Right ventricle myocardium inferior (tissue), 1 donor: ENCODE results near the gene KIF25. TPM values are rescaled to one million over a fixed set of nuclear protein-coding genes. Genes with fewer than 3 reads are reported as not detected.

ENCODE experiments used
- ATAC-seq: fragments of 200-7000 bp; cut with Tn5 transposase; one replicate; pipeline ENCODE4 v1.9.1; 2020; ENCODE audit warnings: mild to moderate bottlenecking, moderate library complexity
- DNase-seq: peaks from one replicate; pipeline ENCODE4 v3.0.0; 2021; ENCODE audit errors: missing footprints
- intact Hi-C: fragments of 100-400 bp; cut with DNase I; formaldehyde crosslinking; loops from one replicate; pipeline ENCODE4 v1.11.0; 2022
- total RNA-seq: library from RNA; stranded (reverse); fragmentation: NEBNext Ultra II Directional; extraction: Animal tissue kit (Norgen Biotek cat#: 25700); gene quantifications from one replicate; pipeline ENCODE4 v1.2.1, GENCODE V29; 2021
- donor health status: DM: no; HTN: yes; CAD: no; lungs with severe emphysema.

Gene KIF25
- total RNA-seq, 1 donor from 2014 or later = not detected

DNA sequence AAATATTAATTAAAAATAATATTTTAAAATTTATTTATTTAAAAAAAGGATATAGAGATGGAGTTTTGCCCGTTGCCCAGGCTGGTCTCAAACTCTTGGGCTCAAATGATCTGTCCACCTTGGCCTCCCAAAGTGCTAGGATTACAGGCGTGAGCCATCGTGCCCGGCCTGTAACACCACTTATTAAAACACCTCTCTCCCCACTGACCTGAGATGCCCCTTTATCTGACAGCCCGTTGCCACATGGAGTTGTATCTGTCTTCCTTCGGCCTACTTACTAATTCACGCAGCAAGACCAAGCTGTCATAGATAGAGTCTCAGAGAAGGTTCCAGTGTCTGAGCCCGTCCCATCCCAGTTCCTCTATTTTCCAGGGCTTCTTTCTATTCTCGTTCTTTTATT, 30.7 kb downstream of the KIF25 start:
- intact Hi-C loops = no loop called here
- DNase-seq = no peak
- ATAC-seq = no peak

DNA sequence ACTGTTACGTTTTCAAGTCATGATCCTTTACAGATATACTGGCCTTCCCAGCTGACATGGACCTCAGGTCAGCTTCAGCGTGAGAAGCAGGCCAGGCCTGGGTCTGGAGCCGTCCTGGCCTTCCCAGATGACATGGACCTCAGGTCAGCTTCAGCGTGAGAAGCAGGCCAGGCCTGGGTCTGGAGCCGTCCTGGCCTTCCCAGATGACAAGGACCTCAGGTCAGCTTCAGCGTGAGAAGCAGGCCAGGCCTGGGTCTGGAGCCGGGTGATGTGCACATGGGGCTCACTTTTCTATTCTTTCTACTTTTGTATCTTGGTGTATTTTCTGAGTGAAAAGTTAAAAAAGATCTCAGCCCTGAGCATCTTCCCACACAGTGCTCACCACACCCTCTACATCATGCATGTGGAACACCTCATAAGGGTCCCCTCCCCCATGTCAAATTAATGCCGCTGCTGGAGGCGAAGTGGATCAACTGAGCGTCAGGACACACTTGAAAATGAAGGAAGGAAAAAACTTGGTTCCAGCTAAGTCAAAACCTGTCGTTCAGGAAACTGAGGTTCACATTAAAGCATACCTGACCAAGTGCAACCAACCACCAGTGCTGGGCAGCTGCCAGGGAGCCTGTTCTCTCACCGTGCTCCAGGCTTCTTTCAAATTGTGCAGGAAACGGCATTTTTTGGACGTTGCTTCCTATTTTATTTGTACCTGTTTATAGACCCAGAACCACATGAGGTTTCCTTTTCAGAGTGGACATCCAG, 32.2 kb downstream of the KIF25 start:
- DNase-seq = peak; percentile 37
- intact Hi-C loops = loop anchor here (5.0 kb wide), 1 partner anchor 62 kb away; no protein-coding TSS in a partner anchor
- peak; percentile 40 for ATAC-seq

DNA sequence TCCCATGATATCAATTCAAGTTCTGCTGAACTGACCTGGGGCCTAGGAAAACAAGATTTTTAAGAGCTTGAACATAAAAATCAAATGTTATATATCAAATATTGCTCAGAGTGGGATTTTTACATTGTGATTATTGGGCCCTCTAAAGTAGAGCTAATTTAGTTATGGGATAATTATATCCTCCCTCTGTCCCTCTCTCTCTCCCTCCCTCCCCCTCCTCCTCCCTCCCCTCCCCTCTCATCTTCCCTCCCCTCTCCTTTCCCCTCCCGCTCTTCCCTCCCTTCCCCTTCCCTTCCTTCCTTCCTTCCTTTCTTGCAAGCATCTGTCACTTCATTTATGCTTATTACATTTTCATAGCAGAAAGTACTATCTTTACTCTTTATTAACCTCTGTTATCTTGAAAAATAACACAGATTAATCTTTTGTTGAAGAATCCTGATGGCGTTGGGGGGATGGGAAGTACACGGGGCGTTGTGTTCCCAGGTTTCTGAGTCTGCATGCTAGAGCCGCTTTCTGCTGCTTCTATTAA, 32.8 kb downstream of the KIF25 start:
- DNase-seq (no peak), ATAC-seq (no peak)
- intact Hi-C loops = loop anchor here (5.0 kb wide), 1 partner anchor 63 kb away; no protein-coding TSS in a partner anchor

DNA sequence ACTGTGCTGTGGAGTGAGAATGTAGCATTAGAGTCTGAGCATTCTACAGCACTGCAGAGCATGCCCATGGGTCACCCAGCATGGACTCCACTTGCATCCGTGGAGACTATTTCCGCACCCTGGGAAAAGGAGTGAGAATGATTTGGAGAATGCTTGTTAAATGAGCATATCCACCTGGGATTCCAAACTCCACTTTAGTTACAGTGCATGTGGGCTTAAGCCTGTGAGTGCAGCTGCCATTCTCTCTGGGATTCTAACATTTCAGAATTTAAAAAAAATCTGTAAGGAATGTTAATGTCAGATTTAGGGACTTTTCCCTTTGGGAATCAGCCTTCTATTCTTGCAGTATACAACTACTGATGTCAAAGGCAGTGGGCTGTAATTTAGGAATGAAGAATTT, 33.4 kb downstream of the KIF25 start:
- DNase-seq (no peak), ATAC-seq (no peak)
- intact Hi-C loops = loop anchor here (5.0 kb wide), 1 partner anchor 64 kb away; no protein-coding TSS in a partner anchor

DNA sequence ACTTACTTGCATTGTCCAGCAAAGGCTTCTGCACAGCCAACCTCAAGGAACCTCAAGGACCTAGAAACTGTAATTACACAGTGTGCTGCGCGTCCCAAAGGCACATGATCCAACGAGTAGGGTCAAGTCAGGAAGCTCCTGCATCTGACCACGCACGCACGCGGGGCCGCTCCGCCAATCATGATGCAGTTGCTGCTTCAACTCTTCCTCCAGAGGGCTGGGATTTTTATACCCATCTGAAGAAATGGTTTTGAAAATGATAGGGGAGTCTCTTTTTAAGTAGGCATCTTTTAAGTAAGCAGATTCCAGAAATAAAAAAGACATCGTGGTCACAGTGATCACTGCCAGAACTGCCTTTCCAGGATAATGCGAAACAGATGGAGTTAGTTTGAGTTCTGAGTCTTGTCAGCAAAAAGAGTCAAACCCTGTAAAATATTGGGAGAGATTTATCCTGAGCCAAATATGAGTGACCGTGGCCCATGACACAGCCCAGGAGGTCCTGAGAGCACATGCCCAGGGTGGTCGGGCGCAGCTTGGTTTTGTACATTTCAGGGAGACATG, 34.0 kb downstream of the KIF25 start:
- intact Hi-C loops = loop anchor here (5.0 kb wide), 1 partner anchor 64 kb away; no protein-coding TSS in a partner anchor
- ATAC-seq (peak; percentile 59), DNase-seq (peak; percentile 72)

DNA sequence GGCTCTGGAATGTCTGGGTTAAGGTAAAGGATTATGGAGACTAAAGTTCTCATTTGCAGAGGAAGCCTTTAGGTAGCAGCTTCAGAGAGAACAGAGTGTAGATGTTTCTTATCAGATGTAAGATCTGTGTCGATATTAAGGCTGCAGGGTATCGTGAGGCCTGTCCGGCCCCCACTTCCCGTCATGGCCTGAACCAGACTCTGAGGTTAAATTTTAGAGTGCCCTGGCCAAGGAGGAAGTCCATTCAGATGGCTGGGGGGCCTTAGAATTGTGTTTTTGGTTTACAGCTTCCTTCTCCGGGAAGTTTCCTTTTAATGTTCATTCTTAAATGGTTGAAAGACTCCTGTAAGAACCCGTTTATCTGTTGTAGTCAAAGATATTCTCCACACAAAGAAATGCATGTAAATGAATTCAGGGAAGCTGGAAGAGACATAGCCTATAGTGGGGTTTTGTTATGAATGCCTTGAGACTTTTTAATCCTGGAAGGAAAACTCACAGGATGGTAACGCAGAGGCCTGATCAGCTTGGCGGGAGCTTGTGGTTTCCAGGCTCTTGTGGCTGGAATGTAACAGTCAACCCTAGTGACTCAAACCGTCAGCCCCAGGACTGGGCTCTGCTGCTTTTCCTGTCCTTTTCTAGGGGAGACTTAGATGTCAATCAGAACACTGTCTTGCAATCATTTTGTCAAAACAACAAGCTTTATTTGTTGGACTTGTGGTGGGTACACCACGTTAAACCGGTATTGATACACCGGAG, 34.7 kb downstream of the KIF25 start:
- no peak for DNase-seq
- ATAC-seq = no peak

DNA sequence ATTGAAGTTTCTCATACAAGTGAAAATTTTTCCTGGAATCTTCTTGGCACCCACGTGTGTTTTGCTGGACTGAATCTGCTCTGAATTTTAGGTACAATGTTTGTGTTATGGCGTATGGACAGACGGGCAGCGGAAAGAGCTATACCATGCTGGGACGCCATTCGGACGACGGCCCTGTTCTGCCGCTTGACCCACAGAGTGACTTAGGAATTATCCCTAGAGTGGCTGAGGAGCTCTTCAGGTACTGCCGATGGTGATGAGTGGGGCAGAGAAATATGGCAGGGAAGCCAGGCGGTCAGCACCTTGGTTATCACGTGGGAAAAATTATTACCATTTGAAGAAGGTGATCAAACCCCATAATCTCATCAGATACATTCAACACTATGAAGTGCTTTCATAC, 36.3 kb downstream of the KIF25 start:
- peak; percentile 31 for DNase-seq
- intact Hi-C loops = loop anchor here (2.0 to 5.0 kb wide), 2 partner anchors 41 to 66 kb away; no protein-coding TSS in a partner anchor
- ATAC-seq = no peak

More for the DNA sequence above, 34.7 kb downstream of the KIF25 start:
- intact Hi-C loops = loop anchor here (2.0 to 5.0 kb wide), 2 partner anchors 39 to 65 kb away; no protein-coding TSS in a partner anchor

DNA sequence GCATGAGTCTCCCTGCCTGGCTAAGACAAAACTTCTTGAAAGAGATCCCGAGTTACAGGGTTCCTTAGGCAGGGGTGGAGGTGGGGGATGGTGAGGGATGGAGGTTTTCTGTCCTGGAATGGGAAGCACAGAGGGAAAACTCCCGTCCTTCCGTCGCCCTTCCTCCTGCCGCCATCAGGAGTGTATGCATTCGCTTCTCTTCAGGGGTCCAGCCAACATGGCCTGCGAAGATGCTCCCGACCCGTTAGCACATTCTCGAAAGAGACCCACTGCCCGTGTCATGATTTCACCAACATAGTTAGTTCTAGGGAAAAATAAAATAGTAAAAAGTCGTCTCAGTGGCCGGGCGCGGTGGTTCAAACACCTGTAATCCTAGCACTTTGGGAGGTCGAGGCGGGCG, 37.1 kb downstream of the KIF25 start:
- intact Hi-C loops = loop anchor here (5.0 kb wide), 1 partner anchor 67 kb away; no protein-coding TSS in a partner anchor
- DNase-seq (peak; percentile 45), ATAC-seq (no peak)

DNA sequence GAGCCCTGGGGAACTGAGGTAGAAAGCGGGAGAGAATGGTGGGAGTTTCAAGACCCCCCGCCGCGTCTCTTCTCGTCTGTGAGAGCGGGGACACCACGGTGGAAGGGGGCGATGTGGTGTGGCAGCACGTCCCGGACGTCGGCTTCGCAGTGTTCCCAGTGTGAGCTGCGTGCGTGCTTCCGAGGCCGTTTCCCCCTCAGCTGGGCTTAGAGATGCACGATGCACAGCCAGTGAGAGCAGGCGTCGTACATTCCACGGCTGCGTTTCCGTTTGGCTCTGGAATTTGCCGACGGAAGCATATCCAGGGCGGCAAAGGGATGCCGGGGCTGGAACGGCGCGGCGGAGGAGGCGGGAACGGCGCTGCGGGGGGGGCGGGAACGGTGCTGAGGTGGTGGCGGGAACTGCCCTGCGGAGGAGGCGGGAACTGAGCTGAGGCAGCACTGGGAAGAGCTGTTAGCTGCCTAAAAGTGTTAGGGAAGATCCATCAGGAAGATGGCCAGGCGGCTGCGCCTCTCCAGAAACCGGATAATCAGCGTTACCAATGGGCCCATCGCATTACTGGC, 37.7 kb downstream of the KIF25 start:
- intact Hi-C loops = no loop called here
- DNase-seq = peak; percentile 71
- ATAC-seq = peak; percentile 49

DNA sequence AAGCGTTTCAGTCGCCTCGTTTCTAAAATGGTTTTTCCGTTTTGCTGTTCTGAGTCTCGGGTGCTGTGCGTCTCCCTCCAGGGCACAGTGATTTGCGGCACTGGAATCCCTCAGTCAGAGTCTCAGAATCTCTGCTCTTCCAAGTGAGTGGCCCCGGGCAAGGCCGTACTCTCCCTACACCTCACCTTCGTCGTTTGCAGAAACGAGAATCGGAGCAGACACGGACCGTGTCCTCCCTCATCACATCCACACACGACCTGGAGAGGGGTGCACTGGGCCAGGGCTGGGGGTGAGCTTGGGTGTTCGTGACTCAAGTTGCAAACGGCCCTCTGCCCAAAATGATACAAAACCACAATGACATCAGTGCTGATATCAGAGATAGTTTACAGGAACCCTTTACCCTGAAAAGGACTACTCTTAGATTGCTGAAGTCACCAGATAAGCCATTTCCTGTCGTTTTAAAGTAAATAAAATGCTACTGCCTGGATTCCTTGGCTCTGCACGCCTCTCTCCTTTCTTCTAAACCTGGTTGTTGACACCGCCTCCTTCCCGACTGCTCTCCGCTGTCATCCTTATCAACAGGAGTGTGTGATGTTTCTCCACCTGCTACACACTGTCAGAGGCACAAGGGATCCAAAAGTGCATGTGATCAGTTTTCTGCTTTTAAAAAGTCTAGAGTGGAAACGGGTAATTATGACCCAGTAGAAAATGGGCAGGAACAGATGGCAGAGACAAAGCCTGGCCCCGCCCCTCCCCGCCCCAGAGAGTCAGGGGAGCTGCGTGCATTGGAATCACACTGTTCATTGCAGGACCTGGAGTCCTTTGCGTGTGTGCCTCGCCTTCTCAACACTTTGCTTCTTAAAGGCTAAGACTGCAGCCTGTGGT, 38.4 kb downstream of the KIF25 start:
- DNase-seq = peak; percentile 46
- ATAC-seq = peak; percentile 27
- intact Hi-C loops = loop anchor here (2.0 kb wide), 1 partner anchor 101 kb away; no protein-coding TSS in a partner anchor

DNA sequence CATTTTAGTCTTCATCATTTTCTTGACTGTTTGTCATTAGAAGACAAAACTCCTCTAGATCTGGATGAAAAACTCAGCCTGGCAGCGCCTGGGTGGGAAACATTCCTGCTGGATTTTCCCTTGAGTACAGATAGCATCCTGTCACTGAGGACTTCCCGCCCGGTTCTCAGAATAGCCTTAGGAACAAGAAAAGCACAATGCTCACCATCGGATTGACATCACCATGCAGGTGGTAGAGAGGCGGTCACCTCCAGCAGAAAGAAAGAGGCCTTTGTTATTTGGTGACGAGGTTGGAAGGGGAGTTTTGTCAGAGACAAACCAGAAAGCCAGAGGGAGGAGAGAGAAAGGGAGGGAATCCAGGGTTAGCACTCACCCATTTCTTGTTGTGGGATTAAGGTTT, 39.8 kb downstream of the KIF25 start:
- no peak for ATAC-seq

DNA sequence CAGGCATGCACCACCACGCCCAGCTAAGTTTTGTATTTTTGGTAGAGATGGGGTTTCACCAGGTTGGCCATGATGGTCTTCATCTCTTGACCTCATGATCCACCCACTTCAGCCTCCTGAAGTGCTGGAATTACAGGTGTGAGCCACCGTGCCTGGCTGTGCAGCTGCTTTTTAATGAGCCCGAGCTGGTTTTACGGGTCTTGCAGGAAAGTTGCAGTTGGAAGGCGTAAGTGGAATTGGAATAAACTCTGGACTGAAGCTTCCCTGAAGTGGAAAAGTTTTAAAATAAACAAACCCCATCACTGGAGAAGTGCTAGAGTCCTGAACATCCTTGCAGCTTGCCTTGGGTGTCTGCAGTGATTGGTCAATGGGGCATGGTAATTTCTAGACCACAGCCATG, 40.4 kb downstream of the KIF25 start:
- intact Hi-C loops = loop anchor here (2.0 kb wide), 1 partner anchor 103 kb away; no protein-coding TSS in a partner anchor
- DNase-seq (no peak), ATAC-seq (no peak)

More for the DNA sequence above, 39.8 kb downstream of the KIF25 start:
- DNase-seq = no peak
- intact Hi-C loops = loop anchor here (2.0 kb wide), 1 partner anchor 102 kb away; no protein-coding TSS in a partner anchor

DNA sequence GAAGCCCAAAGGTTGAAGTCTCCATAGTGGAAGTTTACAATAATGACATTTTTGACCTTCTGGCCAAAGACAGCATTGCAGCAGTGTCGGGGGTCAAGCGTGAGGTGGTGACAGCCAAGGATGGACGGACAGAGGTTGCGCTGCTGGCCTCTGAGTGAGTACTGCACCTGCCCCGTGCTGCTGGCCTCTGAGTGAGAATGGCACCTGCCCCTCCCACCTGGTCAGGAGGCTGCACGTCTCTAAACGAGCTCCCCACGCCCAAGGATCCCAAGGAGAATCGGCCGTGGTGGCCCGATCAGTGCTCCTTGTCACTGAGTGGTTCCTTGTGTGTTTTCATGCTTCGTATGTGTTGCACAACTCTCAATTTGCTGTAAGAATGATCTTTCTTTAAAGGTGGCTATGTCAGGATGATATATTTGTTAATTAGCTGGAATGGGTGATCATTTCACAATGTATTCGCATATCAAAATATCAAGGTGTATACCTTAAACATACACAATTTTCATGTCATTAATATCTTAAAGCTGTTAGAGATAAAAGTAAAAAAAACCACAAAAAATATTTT, 41.2 kb downstream of the KIF25 start:
- intact Hi-C loops = no loop called here
- ATAC-seq (no peak), DNase-seq (no peak)

DNA sequence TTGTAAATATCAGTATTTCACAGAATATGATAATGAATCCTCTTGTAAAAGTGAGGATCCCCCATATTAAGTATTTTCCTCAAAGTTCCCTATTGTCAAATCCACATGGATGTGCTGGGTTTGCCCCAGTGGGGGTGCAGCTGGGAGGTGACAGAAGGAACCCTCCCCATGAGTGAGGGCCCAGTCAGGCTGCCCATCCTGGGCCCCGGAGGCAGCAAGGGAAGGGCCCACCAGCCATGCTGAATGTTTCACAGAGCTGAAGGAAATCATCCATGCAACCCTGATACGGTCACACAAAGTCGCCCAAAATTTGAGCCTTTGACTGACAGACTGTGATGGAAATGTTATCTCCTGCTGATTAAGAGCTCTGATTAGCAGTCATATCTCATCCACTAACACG, 41.8 kb downstream of the KIF25 start:
- intact Hi-C loops = no loop called here
- DNase-seq (no peak), ATAC-seq (no peak)

DNA sequence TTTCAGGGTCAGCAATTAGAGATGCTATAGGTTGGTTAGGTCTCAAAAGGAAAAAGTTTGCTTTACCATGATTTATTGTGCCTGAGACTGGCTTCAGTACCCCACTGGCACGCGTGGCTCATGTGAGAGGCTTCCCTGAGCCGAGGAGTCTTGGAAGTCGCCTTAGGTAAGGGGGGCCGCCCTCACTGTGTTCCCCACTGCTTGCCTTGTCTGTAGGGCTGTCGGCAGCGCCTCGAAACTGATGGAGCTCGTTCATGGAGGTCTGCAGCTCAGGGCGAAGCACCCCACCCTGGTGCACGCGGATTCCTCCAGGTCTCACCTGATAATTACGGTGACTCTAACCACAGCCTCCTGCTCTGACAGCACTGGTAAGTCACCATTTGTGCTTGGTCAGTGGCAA, 42.4 kb downstream of the KIF25 start:
- intact Hi-C loops = no loop called here
- ATAC-seq = no peak
- peak; percentile 34 for DNase-seq

DNA sequence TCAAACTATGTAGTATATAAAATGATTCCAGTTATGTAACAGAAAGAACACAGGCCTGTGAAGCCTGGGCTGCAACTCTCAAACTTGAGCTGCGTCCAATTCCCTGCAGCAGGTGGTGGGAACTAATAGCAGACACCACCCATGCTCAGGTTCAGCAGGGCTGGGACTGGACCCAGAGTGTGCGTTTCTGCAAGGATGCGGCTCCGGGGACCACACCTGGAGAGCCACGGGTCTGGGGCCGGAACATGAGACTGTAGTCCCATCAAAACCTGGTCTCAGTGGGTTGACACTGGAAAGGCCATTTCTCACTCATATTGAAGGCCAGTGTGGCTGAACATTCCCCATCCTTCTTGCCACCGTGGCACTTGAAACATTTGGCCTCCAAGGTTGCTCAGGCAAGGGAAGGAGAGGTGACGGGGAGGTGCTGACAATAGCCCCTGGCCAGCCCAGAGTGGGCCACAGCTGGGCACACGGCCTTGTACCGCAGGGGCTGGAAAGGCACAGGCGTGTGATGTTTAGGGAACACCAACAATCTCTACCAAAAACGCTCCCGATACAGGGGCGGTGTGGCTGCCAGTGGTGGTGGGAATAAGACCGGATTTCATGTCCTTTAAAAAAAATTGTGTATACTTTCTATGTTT, 43.5 kb downstream of the KIF25 start:
- ATAC-seq = no peak
- peak; percentile 43 for DNase-seq
- intact Hi-C loops = no loop called here

DNA sequence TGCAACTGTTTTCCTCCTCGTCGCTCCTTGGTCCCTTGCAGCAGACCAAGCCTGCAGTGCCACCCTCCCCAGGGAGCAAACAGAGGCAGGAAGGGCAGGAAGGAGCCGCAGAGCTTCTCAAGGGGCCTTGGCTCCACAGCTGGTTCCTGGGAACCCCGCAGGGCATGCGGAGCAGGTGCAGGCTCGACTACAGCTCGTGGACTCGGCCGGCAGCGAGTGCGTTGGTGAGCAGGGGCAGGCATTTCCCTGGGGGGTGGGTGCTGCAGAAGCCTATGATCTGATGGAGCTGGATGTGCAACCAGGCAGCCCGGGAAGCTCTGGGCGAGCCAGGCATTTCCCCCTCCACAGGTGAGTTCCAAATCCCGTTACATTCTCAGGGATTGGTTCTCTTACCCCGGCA, 44.5 kb downstream of the KIF25 start:
- intact Hi-C loops = no loop called here
- no peak for ATAC-seq
- peak; percentile 65 for DNase-seq
